Renal pelvis (tissue), 4 donors: ENCODE results near the gene SH3D21. TPM values are rescaled to one million over a fixed set of nuclear protein-coding genes. Genes with fewer than 3 reads are reported as not detected.
A peak's percentile ranks its signal among the peaks of the same experiment; 100 is the strongest.

Source experiments
- DNase-seq: peaks from one replicate; pipeline ENCODE4 v3.0.0-alpha.2; 2013
- polyA plus RNA-seq, 3 donors: library from polyadenylated mRNA; unstranded; fragments of 120-200 nt; gene quantifications; one replicate each; pipeline ENCODE4 v1.2.1, GENCODE V29; 2013; ENCODE audit not compliant: insufficient read length in 3 of 3

Gene SH3D21
- polyA plus RNA-seq, 3 donors, result 25.8 to 36.4 (median 33.1) TPM

GRCh38 chr1:36352910-36353878 is 47.0 kb downstream of the SH3D21 start:
- no peak for DNase-seq

- no peak for DNase-seq
These were observed 48.3 kb downstream of the SH3D21 start for GRCh38 chr1:36354486-36354885.

- no peak for DNase-seq
These were observed 49.6 kb downstream of the SH3D21 start for GRCh38 chr1:36355811-36356210.

GRCh38 chr1:36358514-36359084 is 52.4 kb downstream of the SH3D21 start:
- DNase-seq, result no peak

GRCh38 chr1:36359383-36359782 is 53.2 kb downstream of the SH3D21 start:
- no peak for DNase-seq

- no peak for DNase-seq
These were observed 53.9 kb downstream of the SH3D21 start for GRCh38 chr1:36359911-36360550.

- no peak for DNase-seq
These were observed 59.2 kb downstream of the SH3D21 start for GRCh38 chr1:36365381-36365780.

GRCh38 chr1:36366091-36366661 is 60.0 kb downstream of the SH3D21 start:
- peak; percentile 73 for DNase-seq

- no peak for DNase-seq
These were observed 60.9 kb downstream of the SH3D21 start for GRCh38 chr1:36367066-36367465.

GRCh38 chr1:36367798-36368197 is 61.6 kb downstream of the SH3D21 start:
- DNase-seq, result no peak

- DNase-seq, result peak; percentile 76
These were observed 63.1 kb downstream of the SH3D21 start for GRCh38 chr1:36369061-36369861.

Other genes with a start within 250 kb of the SH3D21 start
- 10 to 100 TPM; 11.1 to 17.3 (median 14.6) TPM for gene TEKT2, start 222.3 kb upstream of the SH3D21 start, polyA plus RNA-seq
- gene ADPRS, start 217.5 kb upstream of the SH3D21 start, polyA plus RNA-seq, result 10 to 100 TPM; 35.6 to 40.0 (median 36.8) TPM
- gene COL8A2, start 181.1 kb upstream of the SH3D21 start, polyA plus RNA-seq, result 1 to 10 TPM; 1.6 to 1.9 (median 1.8) TPM
- gene TRAPPC3, start 156.9 kb upstream of the SH3D21 start, polyA plus RNA-seq, result 10 to 100 TPM; 64.2 to 74.6 (median 66.3) TPM
- 10 to 100 TPM; 55.1 to 72.4 (median 67.5) TPM for gene MAP7D1, start 150.2 kb upstream of the SH3D21 start, polyA plus RNA-seq
- 100 to 1,000 TPM; 140 to 158 (median 140) TPM for gene THRAP3, start 81.9 kb upstream of the SH3D21 start, polyA plus RNA-seq
- gene EVA1B, start 17.3 kb downstream of the SH3D21 start, polyA plus RNA-seq, result 100 to 1,000 TPM in 2 of 3 donors, 10 to 100 TPM in 1; 70.4 to 128 (median 105) TPM
- gene STK40, start 79.6 kb downstream of the SH3D21 start, polyA plus RNA-seq, result 10 to 100 TPM; 42.5 to 48.5 (median 43.4) TPM
- 10 to 100 TPM; 26.9 to 32.1 (median 28.1) TPM for gene LSM10, start 91.5 kb downstream of the SH3D21 start, polyA plus RNA-seq
- 10 to 100 TPM; 20.2 to 23.9 (median 21.4) TPM for gene OSCP1, start 144.1 kb downstream of the SH3D21 start, polyA plus RNA-seq
- gene MRPS15, start 158.0 kb downstream of the SH3D21 start, polyA plus RNA-seq, result 10 to 100 TPM; 68.6 to 72.2 (median 69.3) TPM
- 1 to 10 TPM; 3.1 to 5.9 (median 5.4) TPM for gene CSF3R, start 176.5 kb downstream of the SH3D21 start, polyA plus RNA-seq